Trophoblast cell (in vitro differentiated cells and primary cell): ENCODE results near the gene KCNAB1.

Experiments used
- DNase-seq, 2 donors: peaks; one replicate each; pipeline ENCODE4 v3.0.0-alpha.2; 2016
- H2AFZ ChIP-seq: 2 replicates; pipeline ENCODE4 v1.6.1; 2013; ENCODE audit warnings: low read length, moderate library complexity, mild to moderate bottlenecking; ENCODE audit not compliant: insufficient read depth, poor library complexity
- H2AK5ac ChIP-seq: 2 replicates; pipeline ENCODE4 v1.6.1; 2013; ENCODE audit warnings: mild to moderate bottlenecking, low read length
- H2BK120ac ChIP-seq: 2 replicates; pipeline ENCODE4 v1.6.1; 2013; ENCODE audit warnings: low read length, mild to moderate bottlenecking, moderate library complexity; ENCODE audit not compliant: insufficient read depth, poor library complexity
- H2BK12ac ChIP-seq: 2 replicates; pipeline ENCODE4 v1.6.1; 2013; ENCODE audit warnings: mild to moderate bottlenecking, low read length, moderate library complexity
- H2BK5ac ChIP-seq: 2 replicates; pipeline ENCODE4 v1.6.1; 2013; ENCODE audit warnings: low read length, low read depth, moderate library complexity, mild to moderate bottlenecking; ENCODE audit not compliant: poor library complexity
- H3K14ac ChIP-seq: 2 replicates; pipeline ENCODE4 v1.6.1; 2013; ENCODE audit warnings: mild to moderate bottlenecking, low read length
- H3K18ac ChIP-seq: 2 replicates; pipeline ENCODE4 v1.6.1; 2013; ENCODE audit warnings: mild to moderate bottlenecking, low read length
- H3K23ac ChIP-seq: 2 replicates; pipeline ENCODE4 v1.6.1; 2013; ENCODE audit warnings: low read length
- H3K27ac ChIP-seq: 2 replicates; pipeline ENCODE4 v1.5.1; 2013; ENCODE audit warnings: low read depth, mild to moderate bottlenecking, inconsistent platforms, low read length, moderate library complexity
- H3K27me3 ChIP-seq: 2 replicates; pipeline ENCODE4 v1.6.1; 2013; ENCODE audit warnings: inconsistent platforms, mild to moderate bottlenecking, low read length, moderate library complexity; ENCODE audit not compliant: insufficient read depth
- H3K36me3 ChIP-seq, 2 experiments: 1 replicate in 1 of 2; 2 replicates in 1 of 2; pipeline ENCODE4 v1.6.1; 2013; ENCODE audit warnings: low read length in 2 of 2, mild to moderate bottlenecking in 2 of 2, moderate library complexity in 1 of 2; ENCODE audit not compliant: insufficient read depth in 2 of 2, control insufficient read depth in 1 of 2
- H3K4ac ChIP-seq: 2 replicates; pipeline ENCODE4 v1.6.1; 2013; ENCODE audit warnings: low read depth, mild to moderate bottlenecking, low read length, moderate library complexity
- H3K4me1 ChIP-seq, 2 experiments: 1 replicate in 1 of 2; 2 replicates in 1 of 2; pipeline ENCODE4 v1.6.1; 2013; ENCODE audit warnings: low read length in 2 of 2, mild to moderate bottlenecking in 2 of 2, moderate library complexity in 1 of 2; ENCODE audit not compliant: insufficient read depth in 2 of 2, control insufficient read depth in 1 of 2
- H3K4me2 ChIP-seq: 2 replicates; pipeline ENCODE4 v1.6.1; 2013; ENCODE audit warnings: inconsistent platforms, mild to moderate bottlenecking, low read length, moderate library complexity
- H3K4me3 ChIP-seq: 2 replicates; pipeline ENCODE4 v1.5.1; 2013; ENCODE audit warnings: mild to moderate bottlenecking, low read depth, low read length, inconsistent platforms
- H3K79me1 ChIP-seq: one replicate; pipeline ENCODE4 v1.6.1; 2013; ENCODE audit warnings: low read length
- H3K79me2 ChIP-seq: 2 replicates; pipeline ENCODE4 v1.6.1; 2013; ENCODE audit warnings: low read length, mild to moderate bottlenecking; ENCODE audit not compliant: control insufficient read depth, insufficient read depth, poor library complexity
- H3K9ac ChIP-seq: 2 replicates; pipeline ENCODE4 v1.6.1; 2013; ENCODE audit warnings: mild to moderate bottlenecking, low read length
- H3K9me3 ChIP-seq: 2 replicates; pipeline ENCODE4 v1.6.1; 2013; ENCODE audit warnings: low read depth, mild to moderate bottlenecking, control low read depth, inconsistent platforms, low read length; ENCODE audit not compliant: insufficient read depth
- H4K12ac ChIP-seq: 2 replicates; pipeline ENCODE4 v1.6.1; 2013; ENCODE audit warnings: low read depth, mild to moderate bottlenecking, low read length, moderate library complexity
- H4K8ac ChIP-seq: 2 replicates; pipeline ENCODE4 v1.6.1; 2013; ENCODE audit warnings: low read depth, mild to moderate bottlenecking, low read length, moderate library complexity
- H4K91ac ChIP-seq: one replicate; pipeline ENCODE4 v1.6.1; 2013; ENCODE audit warnings: low read depth, mild to moderate bottlenecking, low read length, moderate library complexity
- WGBS: extraction: QIAGEN DNeasy Blood & Tissue Kit; methylation state at CpG from one replicate; pipeline ENCODE4 v1.1.7; 2013; ENCODE audit warnings: missing lambda C conversion rate; ENCODE audit not compliant: insufficient read length, insufficient coverage; ENCODE audit errors: extremely low coverage; 5-methylcytosine and 5-hydroxymethylcytosine counted together

The KCNAB1 gene

GRCh38 chr3:156456771-156457224 is 336.4 kb downstream of the KCNAB1 start:
- H4K91ac ChIP-seq: peak overlapping the region; percentile 19
- WGBS: no CpG with 5 or more reads among the region's 5 CpGs

GRCh38 chr3:156459434-156459833 is 339.1 kb downstream of the KCNAB1 start:
- Histone ChIP-seq H4K8ac (no peak overlapping the region), H3K27ac (no peak overlapping the region), H3K36me3 (no peaks in the 10 kb centered on the region)

More at GRCh38 chr3:156456771-156457224, 336.4 kb downstream of the KCNAB1 start:
- Histone ChIP-seq H3K4ac (no peak overlapping the region), H4K12ac (no peak overlapping the region), H3K4me1 (peaks cover 11 to 14% of the 10 kb centered on the region in 2 experiments), H3K4me3 (no peak overlapping the region), H3K9ac (no peak overlapping the region), H2AK5ac (no peak overlapping the region), H3K27ac (peak overlapping the region; percentile 79), H4K8ac (peak overlapping the region; percentile 66), H2BK120ac (peak overlapping the region; percentile 83), H3K14ac (no peak overlapping the region), H3K4me2 (peak overlapping the region; percentile 45), H3K23ac (no peak overlapping the region), H3K79me1 (peaks cover 6% of the 10 kb centered on the region), H2BK5ac (peak overlapping the region; percentile 69), H3K9me3 (no peaks in the 10 kb centered on the region), H2BK12ac (no peak overlapping the region), H3K79me2 (peaks cover 4% of the 10 kb centered on the region), H3K36me3 (no peaks in the 10 kb centered on the region), H2AFZ (peak overlapping the region; percentile 30), H3K27me3 (no peaks in the 10 kb centered on the region), H3K18ac (no peak overlapping the region)
- peak; percentile 75 to 76 for DNase-seq

GRCh38 chr3:156460206-156460611 is 339.8 kb downstream of the KCNAB1 start:
- peaks cover 11 to 14% of the 10 kb centered on the region in 2 experiments for H3K4me1 ChIP-seq
- no peak overlapping the region for H3K4me3 ChIP-seq
- H2BK5ac ChIP-seq: no peak overlapping the region
- H3K4ac ChIP-seq: no peak overlapping the region
- no peaks in the 10 kb centered on the region for H3K36me3 ChIP-seq
- no CpG with 5 or more reads among the region's 2 CpGs for WGBS
- no peak overlapping the region for H3K18ac ChIP-seq
- H3K9me3 ChIP-seq: no peaks in the 10 kb centered on the region
- H4K12ac ChIP-seq: no peak overlapping the region
- DNase-seq: no peak
- no peak overlapping the region for H3K9ac ChIP-seq
- no peak overlapping the region for H2AFZ ChIP-seq
- H2BK12ac ChIP-seq: no peak overlapping the region
- no peak overlapping the region for H4K91ac ChIP-seq
- no peak overlapping the region for H3K14ac ChIP-seq
- H3K23ac ChIP-seq: no peak overlapping the region
- H3K27ac ChIP-seq: no peak overlapping the region
- no peaks in the 10 kb centered on the region for H3K27me3 ChIP-seq
- H3K79me2 ChIP-seq: peaks cover 4% of the 10 kb centered on the region
- no peak overlapping the region for H2BK120ac ChIP-seq
- H2AK5ac ChIP-seq: no peak overlapping the region
- H3K4me2 ChIP-seq: no peak overlapping the region
- H4K8ac ChIP-seq: no peak overlapping the region
- peaks cover 6% of the 10 kb centered on the region for H3K79me1 ChIP-seq

More at GRCh38 chr3:156459434-156459833, 339.1 kb downstream of the KCNAB1 start:
- H4K91ac ChIP-seq: no peak overlapping the region
- H2BK5ac ChIP-seq: no peak overlapping the region
- peaks cover 6% of the 10 kb centered on the region for H3K79me1 ChIP-seq
- H3K4me2 ChIP-seq: no peak overlapping the region
- H4K12ac ChIP-seq: no peak overlapping the region
- no CpG with 5 or more reads among the region's 7 CpGs for WGBS
- no peak overlapping the region for H3K18ac ChIP-seq
- no peak overlapping the region for H3K4ac ChIP-seq
- H3K4me1 ChIP-seq: peaks cover 11 to 14% of the 10 kb centered on the region in 2 experiments
- H3K14ac ChIP-seq: no peak overlapping the region
- peaks cover 4% of the 10 kb centered on the region for H3K79me2 ChIP-seq
- H3K23ac ChIP-seq: no peak overlapping the region
- no peaks in the 10 kb centered on the region for H3K27me3 ChIP-seq
- no peak overlapping the region for H3K4me3 ChIP-seq
- no peaks in the 10 kb centered on the region for H3K9me3 ChIP-seq
- no peak overlapping the region for H3K9ac ChIP-seq
- H2BK12ac ChIP-seq: no peak overlapping the region
- peak in 1 of 2 donors; percentile 24 for DNase-seq
- H2AK5ac ChIP-seq: no peak overlapping the region
- no peak overlapping the region for H2BK120ac ChIP-seq
- H2AFZ ChIP-seq: no peak overlapping the region

GRCh38 chr3:156461889-156462288 is 341.5 kb downstream of the KCNAB1 start:
- peaks cover 8 to 11% of the 10 kb centered on the region in 2 experiments for H3K4me1 ChIP-seq

More at GRCh38 chr3:156461889-156462288, 341.5 kb downstream of the KCNAB1 start:
- no peaks in the 10 kb centered on the region for H3K36me3 ChIP-seq
- no peak overlapping the region for H4K12ac ChIP-seq
- H4K8ac ChIP-seq: no peak overlapping the region
- no CpG with 5 or more reads among the region's 1 CpG for WGBS
- peaks cover 2% of the 10 kb centered on the region for H3K79me2 ChIP-seq
- no peak for DNase-seq
- no peak overlapping the region for H3K23ac ChIP-seq
- no peak overlapping the region for H2BK12ac ChIP-seq
- H2BK120ac ChIP-seq: no peak overlapping the region
- peaks cover 2% of the 10 kb centered on the region for H3K79me1 ChIP-seq
- H3K4me2 ChIP-seq: no peak overlapping the region
- H3K14ac ChIP-seq: no peak overlapping the region
- H3K27me3 ChIP-seq: no peaks in the 10 kb centered on the region
- no peak overlapping the region for H3K27ac ChIP-seq
- no peaks in the 10 kb centered on the region for H3K9me3 ChIP-seq
- no peak overlapping the region for H4K91ac ChIP-seq
- no peak overlapping the region for H3K4ac ChIP-seq
- no peak overlapping the region for H3K4me3 ChIP-seq
- H2AFZ ChIP-seq: no peak overlapping the region
- H3K9ac ChIP-seq: no peak overlapping the region
- no peak overlapping the region for H3K18ac ChIP-seq
- no peak overlapping the region for H2BK5ac ChIP-seq
- H2AK5ac ChIP-seq: no peak overlapping the region
